ENCODE data around the gene GUCY1A2. TPM values are rescaled to one million over a fixed set of nuclear protein-coding genes. Genes with fewer than 3 reads are reported as not detected.

Gene GUCY1A2
- total RNA-seq, 2 donors from 2014 or later, result 1.7 to 7.2 TPM

GRCh38 chr11:106679581-106679980 lies 338.7 kb downstream of the GUCY1A2 start:
- H3K4me3 ChIP-seq, result no peak overlapping the region
- H3K27me3 ChIP-seq, result no peaks in the 10 kb centered on the region
- H3K27ac ChIP-seq, result no peak overlapping the region
- H3K36me3 ChIP-seq, result no peaks in the 10 kb centered on the region
- TF ChIP-seq CTCF (IDR thresholded peaks at IDR 0.05), result no peak
- DNase-seq (ENCODE audit: low spot score), result no peak
- H3K4me1 ChIP-seq, result no peaks in the 10 kb centered on the region
- H3K9me3 ChIP-seq, result no peaks in the 10 kb centered on the region

GRCh38 chr11:106679181-106679580 lies 339.1 kb downstream of the GUCY1A2 start:
- Histone ChIP-seq H3K36me3 (no peaks in the 10 kb centered on the region), H3K9me3 (no peaks in the 10 kb centered on the region), H3K4me1 (no peaks in the 10 kb centered on the region), H3K4me3 (no peak overlapping the region), H3K27me3 (no peaks in the 10 kb centered on the region), H3K27ac (no peak overlapping the region)
- DNase-seq (ENCODE audit: low spot score), result no peak
- TF ChIP-seq CTCF (IDR thresholded peaks at IDR 0.05), result no peak

- no peak for DNase-seq (ENCODE audit: low spot score)
- Histone ChIP-seq H3K27me3 (no peaks in the 10 kb centered on the region), H3K4me3 (no peak overlapping the region), H3K27ac (no peak overlapping the region), H3K9me3 (no peaks in the 10 kb centered on the region), H3K4me1 (no peaks in the 10 kb centered on the region), H3K36me3 (no peaks in the 10 kb centered on the region)
- TF ChIP-seq CTCF (IDR thresholded peaks at IDR 0.05), result no peak
Observed at GRCh38 chr11:106670069-106670468, 348.2 kb downstream of the GUCY1A2 start.

- no peak overlapping the region for H3K4me3 ChIP-seq
- H3K27ac ChIP-seq, result no peak overlapping the region
- TF ChIP-seq CTCF (IDR thresholded peaks at IDR 0.05), result no peak
- H3K4me1 ChIP-seq, result no peaks in the 10 kb centered on the region
- H3K27me3 ChIP-seq, result no peaks in the 10 kb centered on the region
- H3K36me3 ChIP-seq, result no peaks in the 10 kb centered on the region
- DNase-seq (ENCODE audit: low spot score), result no peak
- H3K9me3 ChIP-seq, result no peaks in the 10 kb centered on the region
Observed at GRCh38 chr11:106668147-106668546, 350.1 kb downstream of the GUCY1A2 start.

GRCh38 chr11:106656646-106657045 lies 361.6 kb downstream of the GUCY1A2 start:
- no peak for TF ChIP-seq CTCF (IDR thresholded peaks at IDR 0.05)
- Histone ChIP-seq H3K4me3 (no peak overlapping the region), H3K27ac (no peak overlapping the region), H3K27me3 (no peaks in the 10 kb centered on the region), H3K36me3 (no peaks in the 10 kb centered on the region), H3K4me1 (no peaks in the 10 kb centered on the region), H3K9me3 (no peaks in the 10 kb centered on the region)
- no peak for DNase-seq (ENCODE audit: low spot score)

GRCh38 chr11:106644824-106645223 lies 373.5 kb downstream of the GUCY1A2 start:
- H3K4me1 ChIP-seq, result no peaks in the 10 kb centered on the region
- H3K27ac ChIP-seq, result no peak overlapping the region
- no peaks in the 10 kb centered on the region for H3K27me3 ChIP-seq
- peaks cover 3 to 20% of the 10 kb centered on the region in 2 donors for H3K9me3 ChIP-seq
- no peaks in the 10 kb centered on the region for H3K36me3 ChIP-seq
- DNase-seq (ENCODE audit: low spot score), result no peak
- TF ChIP-seq CTCF (IDR thresholded peaks at IDR 0.05), result no peak
- H3K4me3 ChIP-seq, result no peak overlapping the region

Measured in right atrium auricular region (tissue), 2 donors.